GM10266 (cell line): Measurements from ENCODE around the gene SCP2.

Source experiments
- DNase-seq: peaks from one replicate; pipeline ENCODE4 v3.0.0; 2012; ENCODE audit errors: extremely low spot score
- TF ChIP-seq, protein P1 (sequence below): IDR thresholded peaks from 2 replicates; pipeline ENCODE4 v1.5.1; 2012; ENCODE audit warnings: mild to moderate bottlenecking, low read depth; ENCODE audit not compliant: control insufficient read depth, insufficient read depth; ENCODE audit errors: missing control alignments

SCP2 gene

DNA sequence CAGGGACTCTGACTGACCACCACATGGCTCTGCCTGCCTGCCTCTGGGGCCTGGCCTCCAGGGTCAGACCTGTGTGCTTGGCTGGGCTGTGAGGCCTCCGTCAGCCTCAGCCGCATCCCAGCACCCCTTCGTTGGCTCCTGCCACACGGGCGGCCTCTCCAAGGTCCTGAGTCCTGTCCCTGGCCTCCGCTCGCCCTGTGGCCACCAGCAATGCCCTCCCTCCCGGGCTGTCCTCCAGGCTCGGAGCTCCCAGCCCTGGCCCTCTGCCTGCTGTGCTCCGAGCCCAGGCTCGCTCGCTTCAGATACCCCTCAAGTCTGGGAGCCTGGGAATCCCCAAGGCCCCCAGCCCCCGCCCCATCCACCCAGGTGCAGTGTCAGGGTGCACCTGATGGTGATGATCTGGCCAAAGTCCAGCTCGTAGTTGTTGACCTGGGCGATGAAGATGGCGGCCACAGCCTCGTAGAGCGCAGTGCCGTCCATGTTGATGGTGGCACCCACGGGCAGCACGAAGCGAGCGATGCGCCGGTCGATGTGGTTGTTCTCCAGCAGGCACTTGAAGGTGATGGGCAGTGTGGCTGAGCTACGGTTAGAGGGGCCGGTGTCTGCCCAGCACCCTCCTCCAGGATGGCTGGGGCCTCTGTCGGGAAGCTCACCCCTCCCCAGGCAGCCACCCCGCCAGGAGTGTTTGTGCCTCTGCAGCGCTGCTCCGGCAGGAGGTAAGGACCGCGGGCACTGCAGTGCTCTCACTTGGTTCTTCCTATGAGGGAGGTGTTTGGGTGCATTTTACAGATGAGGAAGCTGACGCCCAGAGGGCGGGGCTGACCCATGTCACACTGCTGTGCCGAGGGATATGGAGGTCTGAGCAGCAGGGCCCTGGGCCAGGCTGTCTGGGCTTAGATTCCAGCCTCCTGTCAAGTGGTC, 163.4 kb downstream of the SCP2 start:
- TF ChIP-seq, protein P1, sequence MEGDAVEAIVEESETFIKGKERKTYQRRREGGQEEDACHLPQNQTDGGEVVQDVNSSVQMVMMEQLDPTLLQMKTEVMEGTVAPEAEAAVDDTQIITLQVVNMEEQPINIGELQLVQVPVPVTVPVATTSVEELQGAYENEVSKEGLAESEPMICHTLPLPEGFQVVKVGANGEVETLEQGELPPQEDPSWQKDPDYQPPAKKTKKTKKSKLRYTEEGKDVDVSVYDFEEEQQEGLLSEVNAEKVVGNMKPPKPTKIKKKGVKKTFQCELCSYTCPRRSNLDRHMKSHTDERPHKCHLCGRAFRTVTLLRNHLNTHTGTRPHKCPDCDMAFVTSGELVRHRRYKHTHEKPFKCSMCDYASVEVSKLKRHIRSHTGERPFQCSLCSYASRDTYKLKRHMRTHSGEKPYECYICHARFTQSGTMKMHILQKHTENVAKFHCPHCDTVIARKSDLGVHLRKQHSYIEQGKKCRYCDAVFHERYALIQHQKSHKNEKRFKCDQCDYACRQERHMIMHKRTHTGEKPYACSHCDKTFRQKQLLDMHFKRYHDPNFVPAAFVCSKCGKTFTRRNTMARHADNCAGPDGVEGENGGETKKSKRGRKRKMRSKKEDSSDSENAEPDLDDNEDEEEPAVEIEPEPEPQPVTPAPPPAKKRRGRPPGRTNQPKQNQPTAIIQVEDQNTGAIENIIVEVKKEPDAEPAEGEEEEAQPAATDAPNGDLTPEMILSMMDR = no peak
- no peak for DNase-seq

DNA sequence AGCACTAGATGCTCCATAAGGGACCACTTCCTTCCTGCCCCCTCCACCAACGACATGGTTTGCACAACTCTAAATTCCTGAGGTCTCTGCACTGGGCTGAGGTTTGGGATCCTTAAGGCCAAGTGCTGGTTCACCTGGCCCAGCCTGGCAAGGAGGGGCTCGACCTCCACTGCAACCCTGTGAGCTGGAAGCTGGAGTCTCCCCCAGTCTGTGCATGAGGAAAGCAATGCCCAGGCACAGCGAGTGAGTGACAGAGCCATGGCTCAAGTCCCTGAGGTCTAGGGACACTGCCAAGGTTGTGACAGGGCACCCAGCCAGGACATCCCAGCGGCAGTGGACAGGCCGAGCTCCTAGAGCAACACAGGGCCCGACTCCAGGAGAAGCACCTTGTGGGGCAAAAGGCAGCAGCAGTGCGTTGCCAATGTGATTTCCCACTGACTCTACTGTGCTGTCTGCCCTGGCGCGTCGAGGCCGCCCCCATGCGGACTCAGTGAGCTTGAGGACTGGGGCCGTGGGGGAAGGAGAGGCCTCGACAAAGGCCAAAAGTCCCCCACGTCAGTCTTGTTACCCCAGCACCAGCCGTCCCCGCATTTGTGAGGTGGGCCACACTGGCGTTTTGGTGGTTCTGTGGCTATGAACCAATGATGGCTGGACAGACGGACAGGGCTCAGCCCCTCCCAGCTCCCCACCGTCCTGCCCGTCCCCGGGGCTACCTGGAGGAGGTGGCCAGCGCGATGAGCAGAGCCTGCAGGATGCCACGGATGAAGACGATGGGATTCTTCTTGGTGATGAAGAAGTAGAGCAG, 165.0 kb downstream of the SCP2 start:
- TF ChIP-seq, protein P1 = no peak
- no peak for DNase-seq

DNA sequence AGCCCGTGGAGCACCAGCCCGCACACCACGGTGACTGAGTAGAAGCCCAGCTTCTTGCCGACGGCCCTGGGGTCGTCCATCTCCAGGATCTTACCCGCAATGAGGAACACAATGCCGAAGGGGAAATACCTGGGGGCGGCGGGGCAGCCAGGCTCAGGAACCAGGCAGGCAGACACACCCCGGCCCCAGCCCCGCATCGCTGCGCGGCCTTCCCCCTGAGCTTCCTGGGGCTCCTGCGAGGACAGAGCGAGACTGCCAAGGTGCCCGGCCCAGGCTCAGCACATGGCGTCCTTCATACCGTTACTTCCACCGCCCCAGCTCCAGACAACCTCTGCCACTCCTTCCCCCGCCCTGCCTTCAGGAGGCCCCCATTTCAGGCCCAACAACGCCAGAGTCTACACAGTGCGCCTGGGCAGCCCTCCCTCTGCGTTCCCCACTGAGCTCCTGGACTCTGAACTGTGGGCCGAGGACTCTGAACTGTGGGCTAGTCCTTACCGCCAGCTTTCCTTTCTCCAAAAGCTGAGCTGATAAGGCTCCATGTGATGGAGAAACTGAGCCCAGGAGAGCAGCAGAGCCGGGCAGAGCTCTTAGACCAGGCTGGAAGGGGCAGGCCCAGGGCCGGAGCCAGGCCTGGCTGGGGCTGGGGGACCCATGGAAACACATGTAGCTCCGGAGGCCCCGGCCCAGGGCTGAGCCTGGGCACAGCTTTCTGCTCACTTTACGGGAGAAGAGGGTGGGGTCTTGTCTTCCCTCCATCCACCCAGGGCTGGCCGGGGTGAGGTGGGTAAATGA, 165.8 kb downstream of the SCP2 start:
- DNase-seq = no peak
- TF ChIP-seq, protein P1 = no peak

DNA sequence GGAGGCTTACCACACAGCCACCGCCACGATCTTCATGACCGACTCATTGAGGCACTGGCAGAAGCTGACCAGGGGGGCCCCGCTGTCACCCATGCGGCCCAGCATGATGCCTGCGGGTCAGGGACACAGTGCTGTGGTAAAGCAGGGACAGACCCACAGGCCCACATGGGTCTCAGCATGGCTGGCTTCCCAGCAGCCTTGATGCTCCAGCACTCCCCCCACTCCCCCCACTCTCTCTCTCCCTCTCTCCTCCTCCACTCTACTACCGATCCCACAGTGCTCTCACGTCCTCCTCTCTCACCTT, 166.3 kb downstream of the SCP2 start:
- TF ChIP-seq, protein P1 = no peak

DNA sequence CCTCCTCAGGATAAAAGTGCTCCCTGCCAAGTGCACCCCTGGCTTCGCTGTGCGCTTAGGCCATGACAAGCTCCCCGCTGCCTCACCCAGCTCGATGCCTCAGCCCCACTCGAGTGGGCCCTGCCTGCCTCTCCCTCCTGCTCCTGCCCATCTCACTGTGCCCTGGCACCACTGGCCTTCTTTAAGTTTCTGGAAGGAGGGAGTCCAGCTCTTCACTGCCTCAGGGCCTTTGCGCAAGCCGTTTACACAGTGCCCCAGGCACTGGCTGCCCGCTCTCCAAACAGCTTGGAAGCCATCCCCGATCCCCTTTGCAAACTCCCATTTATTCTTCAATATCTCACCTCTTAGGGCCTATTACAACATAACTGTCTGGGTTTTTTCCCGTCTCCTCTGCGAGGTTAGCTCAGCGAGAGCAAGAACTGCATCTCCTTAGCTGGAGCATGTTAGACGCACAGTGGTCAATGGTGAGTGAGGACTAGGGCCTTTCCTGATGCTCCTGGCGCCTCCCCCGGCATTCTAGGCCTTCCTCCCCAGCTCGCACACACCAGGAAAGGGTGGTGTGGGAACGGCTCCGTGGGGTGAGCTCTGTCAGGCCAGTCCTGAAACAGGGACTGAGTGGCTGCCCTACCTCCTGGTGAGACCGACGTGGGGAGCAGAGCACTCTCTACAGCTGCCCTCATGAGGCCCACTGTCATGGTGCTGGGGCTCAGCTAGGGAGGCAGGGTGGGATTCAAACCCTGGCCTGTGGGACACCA, 166.9 kb downstream of the SCP2 start:
- DNase-seq = no peak
- TF ChIP-seq, protein P1 = no peak

More for the DNA sequence above, 166.3 kb downstream of the SCP2 start:
- no peak for DNase-seq

DNA sequence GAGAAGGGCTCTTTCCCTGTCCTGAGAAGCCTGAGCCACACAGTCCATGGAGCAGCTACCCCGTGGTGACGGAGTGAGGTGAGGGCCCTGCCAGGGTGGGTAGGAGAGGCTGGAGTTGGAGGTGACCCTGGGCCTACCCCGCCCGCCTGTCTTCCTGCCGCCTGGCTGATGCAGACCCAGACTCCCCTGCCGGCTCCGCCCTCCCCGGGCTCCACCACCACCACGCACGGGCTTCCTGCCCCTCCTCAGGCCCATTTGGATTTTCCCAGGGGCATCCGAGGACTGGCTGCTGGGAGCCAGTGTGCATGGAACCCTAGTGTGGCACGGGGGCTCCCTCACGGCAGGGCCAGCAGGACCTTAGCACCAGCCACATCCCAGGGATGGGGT, 167.4 kb downstream of the SCP2 start:
- DNase-seq = no peak

More for the DNA sequence above, 167.4 kb downstream of the SCP2 start:
- TF ChIP-seq, protein P1 = no peak
